ENCODE measurements around the gene CA11.
A peak's percentile ranks its signal among the peaks of the same experiment; 100 is the strongest.

CA11 gene

DNA sequence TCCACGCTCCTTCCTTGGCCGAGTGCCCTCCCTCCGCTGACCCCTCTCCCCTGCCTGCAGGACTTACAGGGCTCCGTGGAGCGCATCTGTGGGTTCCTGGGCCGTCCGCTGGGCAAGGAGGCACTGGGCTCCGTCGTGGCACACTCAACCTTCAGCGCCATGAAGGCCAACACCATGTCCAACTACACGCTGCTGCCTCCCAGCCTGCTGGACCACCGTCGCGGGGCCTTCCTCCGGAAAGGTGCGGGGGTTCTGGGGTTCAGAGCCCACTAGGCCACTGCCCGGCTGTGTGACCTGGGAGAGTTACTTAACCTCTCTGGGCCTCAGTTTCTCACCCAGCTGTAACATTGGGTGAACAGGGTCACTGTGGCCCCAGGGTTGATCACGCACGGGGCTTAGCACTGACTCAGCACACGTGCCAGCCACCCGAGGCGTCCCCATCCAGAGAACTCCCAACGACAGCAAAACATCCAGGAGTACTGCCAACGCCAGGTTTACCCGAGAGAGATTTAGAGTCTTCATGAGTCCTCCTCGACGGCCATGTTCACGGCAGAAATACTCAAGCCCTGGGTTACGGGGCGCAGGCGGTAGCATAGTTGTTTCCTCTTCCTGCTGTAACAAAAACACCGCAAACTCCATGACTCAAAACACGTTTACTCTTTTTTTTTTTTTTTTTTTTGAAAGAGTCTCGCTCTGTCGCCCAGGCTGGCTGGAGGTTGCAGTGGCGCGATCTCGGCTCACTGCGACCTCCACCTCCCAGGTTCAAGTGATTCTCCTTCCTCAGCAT lies 49.1 kb downstream of the CA11 start:
- H3K4me3 ChIP-seq (ENCODE audit: low read length), result peak overlapping the region; percentile 61
- H3K79me2 ChIP-seq (ENCODE audit: control insufficient read depth, low read length), result no peaks in the 10 kb centered on the region
- no peaks in the 10 kb centered on the region for H3F3A ChIP-seq (ENCODE audit: control insufficient read depth, insufficient read depth)
- TF ChIP-seq, protein P1, sequence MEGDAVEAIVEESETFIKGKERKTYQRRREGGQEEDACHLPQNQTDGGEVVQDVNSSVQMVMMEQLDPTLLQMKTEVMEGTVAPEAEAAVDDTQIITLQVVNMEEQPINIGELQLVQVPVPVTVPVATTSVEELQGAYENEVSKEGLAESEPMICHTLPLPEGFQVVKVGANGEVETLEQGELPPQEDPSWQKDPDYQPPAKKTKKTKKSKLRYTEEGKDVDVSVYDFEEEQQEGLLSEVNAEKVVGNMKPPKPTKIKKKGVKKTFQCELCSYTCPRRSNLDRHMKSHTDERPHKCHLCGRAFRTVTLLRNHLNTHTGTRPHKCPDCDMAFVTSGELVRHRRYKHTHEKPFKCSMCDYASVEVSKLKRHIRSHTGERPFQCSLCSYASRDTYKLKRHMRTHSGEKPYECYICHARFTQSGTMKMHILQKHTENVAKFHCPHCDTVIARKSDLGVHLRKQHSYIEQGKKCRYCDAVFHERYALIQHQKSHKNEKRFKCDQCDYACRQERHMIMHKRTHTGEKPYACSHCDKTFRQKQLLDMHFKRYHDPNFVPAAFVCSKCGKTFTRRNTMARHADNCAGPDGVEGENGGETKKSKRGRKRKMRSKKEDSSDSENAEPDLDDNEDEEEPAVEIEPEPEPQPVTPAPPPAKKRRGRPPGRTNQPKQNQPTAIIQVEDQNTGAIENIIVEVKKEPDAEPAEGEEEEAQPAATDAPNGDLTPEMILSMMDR (IDR thresholded peaks at IDR 0.05; ENCODE audit: low read depth, low read length, poor library complexity, severe bottlenecking), result no peak
- peak overlapping the region; percentile 64 for H3K4me2 ChIP-seq (ENCODE audit: low read length)
- H3K27me3 ChIP-seq (ENCODE audit: control insufficient read depth, low read length), result no peaks in the 10 kb centered on the region
- H3K9me3 ChIP-seq (ENCODE audit: control insufficient read depth, insufficient read depth, low read length), result no peaks in the 10 kb centered on the region
- no peaks in the 10 kb centered on the region for H3K9me2 ChIP-seq (replicated peaks; ENCODE audit: control insufficient read depth, low read length)
- peaks cover 16% of the 10 kb centered on the region for H3K4me1 ChIP-seq (ENCODE audit: control insufficient read depth, low read length)
- no peak overlapping the region for H3K27ac ChIP-seq (ENCODE audit: low read depth, low read length)
- no peaks in the 10 kb centered on the region for H4K20me1 ChIP-seq (ENCODE audit: control insufficient read depth, insufficient read depth, low read depth, low read length)
- H3K36me3 ChIP-seq (ENCODE audit: control insufficient read depth, low read length), result no peaks in the 10 kb centered on the region

DNA sequence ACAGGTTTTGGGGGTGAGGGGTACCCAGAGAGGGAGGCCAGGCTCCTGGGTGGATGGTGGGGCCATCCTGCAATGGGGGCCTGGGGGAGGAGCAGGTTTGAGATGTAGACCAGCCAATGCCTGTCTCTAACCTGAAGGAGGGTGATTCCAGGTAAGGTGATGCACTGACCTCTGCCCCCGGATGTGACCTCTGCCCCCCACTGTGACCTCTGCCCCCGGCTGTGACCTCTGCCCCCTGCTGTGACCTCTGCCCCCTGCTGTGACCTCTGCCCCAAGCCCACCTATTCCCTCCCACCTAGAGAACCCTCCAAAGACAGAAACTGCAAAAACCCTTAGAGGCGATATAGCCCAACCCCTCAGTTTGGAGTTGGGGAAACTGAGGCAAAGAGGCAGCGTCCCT lies 49.8 kb downstream of the CA11 start:
- Histone ChIP-seq H3F3A (ENCODE audit: control insufficient read depth, insufficient read depth) (no peaks in the 10 kb centered on the region), H3K9me2 (replicated peaks; ENCODE audit: control insufficient read depth, low read length) (no peaks in the 10 kb centered on the region), H3K27ac (ENCODE audit: low read depth, low read length) (no peak overlapping the region), H3K36me3 (ENCODE audit: control insufficient read depth, low read length) (no peaks in the 10 kb centered on the region), H3K9me3 (ENCODE audit: control insufficient read depth, insufficient read depth, low read length) (no peaks in the 10 kb centered on the region), H4K20me1 (ENCODE audit: control insufficient read depth, insufficient read depth, low read depth, low read length) (no peaks in the 10 kb centered on the region), H3K4me3 (ENCODE audit: low read length) (peak overlapping the region; percentile 61), H3K4me1 (ENCODE audit: control insufficient read depth, low read length) (peaks cover 16% of the 10 kb centered on the region), H3K27me3 (ENCODE audit: control insufficient read depth, low read length) (no peaks in the 10 kb centered on the region), H3K4me2 (ENCODE audit: low read length) (peak overlapping the region; percentile 64), H3K79me2 (ENCODE audit: control insufficient read depth, low read length) (no peaks in the 10 kb centered on the region)
- TF ChIP-seq, protein P1 (IDR thresholded peaks at IDR 0.05; ENCODE audit: low read depth, low read length, poor library complexity, severe bottlenecking), result no peak
- no peak for TF ChIP-seq EZH2phosphoT487 (IDR thresholded peaks at IDR 0.05; ENCODE audit: borderline replicate concordance, low read length)

DNA sequence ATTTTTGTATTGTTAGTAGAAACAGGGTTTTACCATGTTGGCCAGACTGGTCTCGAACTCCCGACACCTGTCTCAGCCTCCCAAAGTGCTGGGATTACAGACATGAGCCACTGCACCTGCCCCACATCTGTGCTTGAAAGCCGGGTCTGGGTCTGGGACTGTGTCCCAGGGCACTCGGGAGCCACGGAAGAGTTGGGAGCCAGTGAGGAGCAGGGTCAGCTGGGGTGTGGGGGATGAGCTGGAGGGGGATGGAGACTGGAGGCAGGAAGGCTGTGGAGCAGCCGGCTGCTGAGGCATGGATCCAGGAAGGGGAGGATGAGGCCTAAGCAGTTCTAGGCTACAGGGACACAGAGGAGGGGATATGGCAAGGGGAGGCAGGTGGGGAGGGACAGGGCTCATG lies 50.2 kb downstream of the CA11 start:
- Histone ChIP-seq H3K79me2 (ENCODE audit: control insufficient read depth, low read length) (no peaks in the 10 kb centered on the region), H3K4me3 (ENCODE audit: low read length) (peak overlapping the region; percentile 61), H3F3A (ENCODE audit: control insufficient read depth, insufficient read depth) (no peaks in the 10 kb centered on the region), H3K9me3 (ENCODE audit: control insufficient read depth, insufficient read depth, low read length) (no peaks in the 10 kb centered on the region), H3K27ac (ENCODE audit: low read depth, low read length) (no peak overlapping the region), H3K4me1 (ENCODE audit: control insufficient read depth, low read length) (peaks cover 16% of the 10 kb centered on the region), H3K36me3 (ENCODE audit: control insufficient read depth, low read length) (no peaks in the 10 kb centered on the region), H3K9me2 (replicated peaks; ENCODE audit: control insufficient read depth, low read length) (no peaks in the 10 kb centered on the region), H3K27me3 (ENCODE audit: control insufficient read depth, low read length) (no peaks in the 10 kb centered on the region), H3K4me2 (ENCODE audit: low read length) (peak overlapping the region; percentile 64; the same call in 1 of the 2 replicates), H4K20me1 (ENCODE audit: control insufficient read depth, insufficient read depth, low read depth, low read length) (no peaks in the 10 kb centered on the region)
- TF ChIP-seq, protein P1 (IDR thresholded peaks at IDR 0.05; ENCODE audit: low read depth, low read length, poor library complexity, severe bottlenecking), result no peak
- no peak for TF ChIP-seq EZH2phosphoT487 (IDR thresholded peaks at IDR 0.05; ENCODE audit: borderline replicate concordance, low read length)
